HepG2 (cell line): ENCODE results near the gene HHATL. TPM values are rescaled to one million over a fixed set of nuclear protein-coding genes. Genes with fewer than 3 reads are reported as not detected.

ENCODE experiments used
- ATAC-seq: fragments of 200-7000 bp; cut with Tn5 transposase; 3 replicates; pipeline ENCODE4 v1.9.1; 2020; ENCODE audit warnings: mild to moderate bottlenecking, moderate library complexity
- BruUV-seq: library from RNA; stranded (reverse); fragments of 400-500 nt; replicated peaks from 2 replicates; lab custom pipeline; 2021; lab: Mats Ljungman, UMichigan
- CTCF ChIA-PET: fragments of 300-600 bp; formaldehyde crosslinking; extraction: SDS; loops from one replicate; lab custom pipeline; 2021; ENCODE audit warnings: low total read pairs, inconsistent platforms, low intra/inter-chr PET ratio; lab: Yijun Ruan, JAX
- POLR2A ChIA-PET: fragments of 350-600 bp; sonication (Branson Sonifier 250); formaldehyde crosslinking; loops from one replicate; lab custom pipeline; 2020; ENCODE audit warnings: antibody characterized with exemption, inconsistent platforms; lab: Yijun Ruan, JAX
- DNase-seq: peaks from one replicate; pipeline ENCODE4 v3.0.0-alpha.2; 2015; ENCODE audit warnings: low spot score
- FAIRE-seq: peaks from 3 replicates; lab custom pipeline; 2011; peaks lifted over from hg19 to GRCh38; lab: Jason Lieb, UNC
- H2AFZ ChIP-seq: one replicate; pipeline ENCODE4 v1.6.1; 2011; ENCODE audit warnings: low read length, inconsistent platforms
- H3K27ac ChIP-seq: fragments of 300-600 bp; 3 replicates; pipeline ENCODE4 v1.8.0; 2011; ENCODE audit warnings: mixed run types, mild to moderate bottlenecking, mixed read lengths, low read length, inconsistent platforms; ENCODE audit not compliant: insufficient read depth; ENCODE audit errors: extremely low read length
- H3K27me3 ChIP-seq, 2 experiments: fragments of 200-600 bp in 1 of 2; 2 replicates in 1 of 2; 3 replicates in 1 of 2; pipeline versions ENCODE4 v1.6.0 to v1.8.0; 2011; ENCODE audit warnings: low read length in 2 of 2, mild to moderate bottlenecking in 2 of 2, moderate library complexity in 2 of 2, inconsistent platforms in 1 of 2; ENCODE audit not compliant: insufficient read depth in 2 of 2, control insufficient read depth in 1 of 2
- H3K36me3 ChIP-seq, 2 experiments: fragments of 200-600 bp in 1 of 2; replicated peaks in 1 of 2; 2 replicates in 1 of 2; 3 replicates in 1 of 2; pipeline versions ENCODE4 v1.5.1 to v1.8.0; 2011; ENCODE audit warnings: low read length in 2 of 2, inconsistent platforms in 1 of 2; ENCODE audit not compliant: insufficient read depth in 2 of 2, control insufficient read depth in 1 of 2
- H3K4me1 ChIP-seq: 2 replicates; pipeline ENCODE4 v1.5.1; 2012; ENCODE audit warnings: low read length, inconsistent platforms; ENCODE audit not compliant: insufficient read depth
- H3K4me2 ChIP-seq: 2 replicates; pipeline ENCODE4 v1.6.0; 2011; ENCODE audit warnings: low read depth, low read length, inconsistent platforms
- H3K4me3 ChIP-seq, 3 experiments: fragments of 200-600 bp in 1 of 3; sonication (generic), shearing (Covaris generic) in 1 of 3; replicated peaks in 1 of 3; 2 replicates each; pipeline ENCODE4 v1.5.1; 2011 to 2016; ENCODE audit warnings: low read length in 3 of 3, inconsistent platforms in 2 of 3, low read depth in 2 of 3, mild to moderate bottlenecking in 2 of 3, control low read depth in 1 of 3, mixed read lengths in 1 of 3; ENCODE audit not compliant: insufficient read depth in 1 of 3
- H3K79me2 ChIP-seq: one replicate; pipeline ENCODE4 v1.6.1; 2011; ENCODE audit warnings: low read length, inconsistent platforms; ENCODE audit not compliant: insufficient read depth
- H3K9ac ChIP-seq: 2 replicates; pipeline ENCODE4 v1.6.0; 2011; ENCODE audit warnings: mild to moderate bottlenecking, low read depth, low read length, inconsistent platforms; ENCODE audit not compliant: insufficient read depth
- H3K9me3 ChIP-seq: 2 replicates; pipeline ENCODE4 v1.5.1; 2012; ENCODE audit warnings: mild to moderate bottlenecking, low read length
- H4K20me1 ChIP-seq: 2 replicates; pipeline ENCODE4 v1.6.0; 2011; ENCODE audit warnings: inconsistent platforms, mild to moderate bottlenecking, low read length, moderate library complexity; ENCODE audit not compliant: insufficient read depth
- FOSL2 ChIP-seq: sonication (generic); formaldehyde crosslinking; IDR thresholded peaks from 2 replicates; pipeline ENCODE4 v1.4.0; 2020; ENCODE audit warnings: missing genetic modification reagents
- ZMYM4 ChIP-seq: sonication (generic); formaldehyde crosslinking; IDR thresholded peaks from 2 replicates; pipeline ENCODE4 v1.8.1; 2023; ENCODE audit warnings: mild to moderate bottlenecking, missing genetic modification reagents
- ZNF33A ChIP-seq: sonication (generic); formaldehyde crosslinking; IDR thresholded peaks from 2 replicates; pipeline ENCODE4 v1.5.1; 2020; ENCODE audit warnings: missing genetic modification reagents, mild to moderate bottlenecking, moderate library complexity, borderline replicate concordance
- ZNF629 ChIP-seq: sonication (generic); formaldehyde crosslinking; conservative IDR thresholded peaks from 2 replicates; pipeline ENCODE4 v1.5.0; 2020; ENCODE audit warnings: missing genetic modification reagents
- ZNF883 ChIP-seq: sonication (generic); formaldehyde crosslinking; IDR thresholded peaks from 2 replicates; pipeline ENCODE4 v1.5.1; 2020; ENCODE audit warnings: mild to moderate bottlenecking, missing genetic modification reagents; ENCODE audit errors: not compliant biosample characterization
- WGBS: methylation state at CpG from one replicate; pipeline ENCODE4 v1.1.6; 2017; ENCODE audit warnings: low lambda C conversion rate; 5-methylcytosine and 5-hydroxymethylcytosine counted together
- in situ Hi-C: cut with HindIII; loops from 2 replicates; pipeline ENCODE4 v1.10.0; 2017; ENCODE audit warnings: low pct_unique_long_range_greater_than_20kb; ENCODE audit not compliant: extremely low pct_ligation_motif_present
- intact Hi-C: fragments of 100-400 bp; cut with micrococcal nuclease; formaldehyde crosslinking; loops from one replicate; pipeline ENCODE4 v1.10.0; 2022; ENCODE audit not compliant: unreplicated experiment
- polyA plus RNA-seq, 8 experiments: library from polyadenylated mRNA; depleted of rRNA in 3 of 8; stranded (reverse) in 7 of 8; unstranded in 1 of 8; fragments of >200 nt; fragmentation: Illumina TruSeq in 4 of 8; extraction: Trizol in 4 of 8; gene quantifications; 2 replicates each; pipeline versions ENCODE4 v1.2.1 to v1.2.3, GENCODE V29; 2011 to 2016; ENCODE audit warnings: low read depth in 4 of 8, missing spikeins in 1 of 8, mixed read lengths in 1 of 8; ENCODE audit not compliant: insufficient read depth in 1 of 8
- total RNA-seq, 5 experiments: library from RNA; depleted of rRNA; stranded (reverse); fragments of >200 nt; fragmentation: Illumina TruSeq; extraction: Trizol; gene quantifications; 2 replicates each; pipeline ENCODE4 v1.2.3, GENCODE V29; 2016; ENCODE audit warnings: low read depth in 1 of 5
- TF ChIP-seq, protein P1 (sequence below): sonication (generic); formaldehyde crosslinking; IDR thresholded peaks from 2 replicates; pipeline ENCODE4 v1.5.1; 2020; ENCODE audit warnings: mild to moderate bottlenecking, moderate library complexity, missing genetic modification reagents

HHATL gene
- total and polyA plus RNA-seq, 2 of the 13 experiments (the other 11 are each of a cell fraction or from before 2014, with no cell fraction given): 0.26 TPM; not detected in 1

DNA sequence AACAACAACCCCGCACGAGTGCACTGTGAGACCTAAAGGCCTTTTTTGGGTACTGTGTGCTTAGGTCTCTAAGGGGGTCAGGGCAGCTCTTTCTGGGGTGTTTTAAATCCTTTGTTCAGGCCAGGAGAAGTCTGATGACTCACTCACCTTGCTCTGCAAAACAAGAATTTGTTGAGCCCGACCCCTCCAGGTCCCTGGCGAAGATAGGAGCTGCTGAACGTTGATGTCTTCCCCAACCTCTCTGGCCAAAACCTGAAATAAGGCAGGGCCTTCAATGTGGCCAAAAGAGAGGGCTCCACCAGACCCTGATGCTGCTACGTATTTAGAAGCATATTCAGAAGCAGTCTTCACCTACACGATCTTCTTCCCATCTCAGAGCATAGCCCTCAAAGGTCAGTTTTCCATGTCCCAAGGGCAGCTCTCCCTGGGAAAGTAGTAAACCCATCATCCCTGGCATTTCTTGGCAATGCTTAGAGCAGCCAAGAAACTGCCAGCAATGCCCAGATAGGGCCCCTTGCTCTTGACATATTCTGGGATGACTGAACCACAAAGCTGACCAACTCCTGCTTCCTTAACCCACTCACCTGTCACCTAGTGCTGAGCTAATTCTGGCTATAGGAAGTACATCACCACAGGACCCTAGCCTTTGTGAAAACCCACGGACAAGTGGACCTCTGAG, 43.3 kb upstream of the HHATL start:
- POLR2A ChIA-PET: interaction anchor here (0.9 to 4.4 kb wide), 7 partner anchors 11 to 155 kb away, joined by 3 to 33 read pairs (median 8); partner anchors contain the start of genes HIGD1A, NKTR, SS18L2 and ZBTB47

DNA sequence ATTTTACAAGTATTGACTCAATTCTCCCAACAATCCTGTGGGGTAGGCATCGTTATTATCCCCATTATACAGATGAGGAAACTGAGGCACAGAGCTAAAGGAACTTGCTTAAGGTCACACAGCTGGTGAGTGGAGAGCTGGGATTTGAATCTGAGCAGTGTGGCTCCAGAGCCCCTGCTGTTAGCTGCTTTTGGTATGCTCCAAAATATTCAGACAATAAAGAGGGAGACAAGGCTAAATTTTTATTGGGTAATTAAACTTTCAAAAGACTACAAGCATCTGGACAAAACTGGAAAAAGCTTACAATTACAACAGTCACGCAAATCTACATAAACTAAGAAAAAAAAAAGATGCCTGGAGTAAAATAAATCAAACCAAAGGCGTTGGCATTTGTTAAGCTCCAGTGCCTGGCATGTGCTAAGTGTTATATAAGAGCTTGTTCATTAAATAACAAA, 42.7 kb upstream of the HHATL start:
- peaks cover 74% of the 10 kb centered on the region for H3K4me1 ChIP-seq
- intact Hi-C loops (loop anchor here (5.0 kb wide), 1 partner anchor 93 kb away; the partner anchor contains the start of gene ZBTB47), in situ Hi-C loops (loop anchor here (5.0 kb wide), 1 partner anchor 93 kb away; the partner anchor contains the start of gene ZBTB47)
- H3K79me2 ChIP-seq: no peaks in the 10 kb centered on the region
- no peak overlapping the region for H2AFZ ChIP-seq
- no peaks in the 10 kb centered on the region for H3K27me3 ChIP-seq
- POLR2A ChIA-PET: interaction anchor here (1.3 to 4.4 kb wide), 5 partner anchors 12 to 145 kb away, joined by 3 to 33 read pairs (median 10); partner anchors contain the start of genes HIGD1A, NKTR and ZBTB47
- no peak for ATAC-seq
- WGBS: 57% methylated on average over 3 of the region's 3 CpGs
- H4K20me1 ChIP-seq: no peaks in the 10 kb centered on the region
- no peak overlapping the region for H3K9ac ChIP-seq
- H3K4me3 ChIP-seq: no peak overlapping the region
- peak overlapping the region; percentile 65 for H3K4me2 ChIP-seq
- CTCF ChIA-PET: interaction anchor here (1.2 to 2.4 kb wide), 2 partner anchors 84 to 173 kb away, joined by 4 to 9 read pairs; no protein-coding TSS in a partner anchor
- no peaks in the 10 kb centered on the region for H3K36me3 ChIP-seq
- no peaks in the 10 kb centered on the region for H3K9me3 ChIP-seq
- FAIRE-seq: no peak
- no peak for DNase-seq
- H3K27ac ChIP-seq: no peak overlapping the region
- no TSS peak for BruUV-seq
- peak; percentile 69 for TF ChIP-seq ZNF629 (CRISPR knock-in tag)
- TF ChIP-seq ZNF33A: no peak

More for the DNA sequence above, 43.3 kb upstream of the HHATL start:
- Histone ChIP-seq H3K27me3 (no peaks in the 10 kb centered on the region), H2AFZ (no peak overlapping the region), H3K9me3 (no peaks in the 10 kb centered on the region), H3K4me2 (peak overlapping the region; percentile 65), H3K79me2 (no peaks in the 10 kb centered on the region), H3K4me3 (peak overlapping the region in 1 of 3 experiments; percentile 6; a peak in 1 of 6 replicates), H4K20me1 (no peaks in the 10 kb centered on the region), H3K36me3 (no peaks in the 10 kb centered on the region), H3K9ac (no peak overlapping the region; the same call in 1 of the 2 replicates), H3K4me1 (peaks cover 73% of the 10 kb centered on the region), H3K27ac (no peak overlapping the region)
- DNase-seq (no peak), FAIRE-seq (no peak), ATAC-seq (no peak)
- BruUV-seq: no TSS peak
- in situ Hi-C loops: loop anchor here (5.0 kb wide), 1 partner anchor 94 kb away; the partner anchor contains the start of gene ZBTB47
- TF ChIP-seq FOSL2 (peak; percentile 54), ZNF883 (CRISPR knock-in tag) (no peak), ZMYM4 (CRISPR knock-in tag) (no peak)
- TF ChIP-seq, protein P1, sequence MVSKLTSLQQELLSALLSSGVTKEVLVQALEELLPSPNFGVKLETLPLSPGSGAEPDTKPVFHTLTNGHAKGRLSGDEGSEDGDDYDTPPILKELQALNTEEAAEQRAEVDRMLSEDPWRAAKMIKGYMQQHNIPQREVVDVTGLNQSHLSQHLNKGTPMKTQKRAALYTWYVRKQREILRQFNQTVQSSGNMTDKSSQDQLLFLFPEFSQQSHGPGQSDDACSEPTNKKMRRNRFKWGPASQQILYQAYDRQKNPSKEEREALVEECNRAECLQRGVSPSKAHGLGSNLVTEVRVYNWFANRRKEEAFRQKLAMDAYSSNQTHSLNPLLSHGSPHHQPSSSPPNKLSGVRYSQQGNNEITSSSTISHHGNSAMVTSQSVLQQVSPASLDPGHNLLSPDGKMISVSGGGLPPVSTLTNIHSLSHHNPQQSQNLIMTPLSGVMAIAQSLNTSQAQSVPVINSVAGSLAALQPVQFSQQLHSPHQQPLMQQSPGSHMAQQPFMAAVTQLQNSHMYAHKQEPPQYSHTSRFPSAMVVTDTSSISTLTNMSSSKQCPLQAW (CRISPR knock-in tag): no peak
- intact Hi-C loops: loop anchor here (5.0 kb wide), 1 partner anchor 94 kb away; the partner anchor contains the start of gene ZBTB47
- WGBS: 28% methylated on average over 5 of the region's 8 CpGs
- CTCF ChIA-PET: interaction anchor here (2.4 kb wide), 1 partner anchor 173 kb away, joined by 9 read pairs; no protein-coding TSS in a partner anchor
